ENCODE measurements around the gene PTP4A1. TPM values are rescaled to one million over a fixed set of nuclear protein-coding genes. Genes with fewer than 3 reads are reported as not detected.

Gene PTP4A1
- polyA plus RNA-seq, 1 donor from 2014 or later: 57.6 TPM

GRCh38 chr6:63565058-63565726 is 7.1 kb upstream of the PTP4A1 start:
- Histone ChIP-seq H3K79me2 (replicated peaks; ENCODE audit: insufficient read depth, low read length) (no peaks in the 10 kb centered on the region), H3K9me3 (ENCODE audit: low read length) (no peaks in the 10 kb centered on the region), H3K27me3 (ENCODE audit: insufficient read depth, low read depth, low read length) (no peaks in the 10 kb centered on the region), H3K9me2 (ENCODE audit: insufficient read depth, low read length) (no peaks in the 10 kb centered on the region), H3K27ac (ENCODE audit: low read length) (no peak overlapping the region), H3K4me2 (ENCODE audit: low read length) (no peak overlapping the region), H3K9ac (ENCODE audit: low read length) (no peak overlapping the region), H4K20me1 (ENCODE audit: insufficient read depth) (no peaks in the 10 kb centered on the region), H3F3A (ENCODE audit: insufficient read depth, low read length, poor library complexity, severe bottlenecking) (no peaks in the 10 kb centered on the region), H2AFZ (ENCODE audit: low read depth, low read length) (no peak overlapping the region), H3K4me3 (ENCODE audit: low read length) (no peak overlapping the region), H3K36me3 (ENCODE audit: insufficient read depth, low read length) (no peaks in the 10 kb centered on the region)
- TF ChIP-seq TAF1 (IDR thresholded peaks at IDR 0.05; ENCODE audit: low read depth) (no peak), RAD21 (conservative IDR thresholded peaks at IDR 0.05) (no peak), EP300 (conservative IDR thresholded peaks at IDR 0.05; ENCODE audit: poor library complexity, severe bottlenecking) (no peak), CTCF (IDR thresholded peaks at IDR 0.05; ENCODE audit: poor library complexity, severe bottlenecking) (no peak)

GRCh38 chr6:63565727-63566596 is 6.3 kb upstream of the PTP4A1 start:
- Histone ChIP-seq H3F3A (ENCODE audit: insufficient read depth, low read length, poor library complexity, severe bottlenecking) (no peaks in the 10 kb centered on the region), H3K27ac (ENCODE audit: low read length) (no peak overlapping the region), H3K9me3 (ENCODE audit: low read length) (no peaks in the 10 kb centered on the region), H4K20me1 (ENCODE audit: insufficient read depth) (no peaks in the 10 kb centered on the region), H3K79me2 (replicated peaks; ENCODE audit: insufficient read depth, low read length) (no peaks in the 10 kb centered on the region), H3K36me3 (ENCODE audit: insufficient read depth, low read length) (no peaks in the 10 kb centered on the region), H3K9me2 (ENCODE audit: insufficient read depth, low read length) (no peaks in the 10 kb centered on the region), H3K4me2 (ENCODE audit: low read length) (no peak overlapping the region), H3K27me3 (ENCODE audit: insufficient read depth, low read depth, low read length) (no peaks in the 10 kb centered on the region), H3K9ac (ENCODE audit: low read length) (no peak overlapping the region), H3K4me3 (ENCODE audit: low read length) (no peak overlapping the region), H2AFZ (ENCODE audit: low read depth, low read length) (no peak overlapping the region)
- TF ChIP-seq REST (IDR thresholded peaks at IDR 0.05; ENCODE audit: borderline replicate concordance) (no peak), MXI1 (conservative IDR thresholded peaks at IDR 0.05; ENCODE audit: poor library complexity, severe bottlenecking) (no peak), EP300 (conservative IDR thresholded peaks at IDR 0.05; ENCODE audit: poor library complexity, severe bottlenecking) (no peak), TAF1 (IDR thresholded peaks at IDR 0.05; ENCODE audit: low read depth) (no peak), POLR2AphosphoS5 (IDR thresholded peaks at IDR 0.05) (no peak), RAD21 (conservative IDR thresholded peaks at IDR 0.05) (no peak), EZH2 (IDR thresholded peaks at IDR 0.05; ENCODE audit: borderline replicate concordance, insufficient read depth, low read length, poor library complexity, severe bottlenecking) (no peak), CTCF (IDR thresholded peaks at IDR 0.05; ENCODE audit: poor library complexity, severe bottlenecking) (no peak), SMC3 (conservative IDR thresholded peaks at IDR 0.05; ENCODE audit: poor library complexity) (no peak)

Data from neural cell (in vitro differentiated cells).